Endothelial cell of umbilical vein (primary cell): ENCODE results near the gene ENAH. TPM values are rescaled to one million over a fixed set of nuclear protein-coding genes. Genes with fewer than 3 reads are reported as not detected.

ENCODE experiments used
- BruUV-seq: library from RNA; stranded (reverse); fragments of 400-500 nt; replicated peaks from 2 replicates; lab custom pipeline; 2021; lab: Mats Ljungman, UMichigan
- CTCF ChIA-PET: fragments of 300-600, 350-600 bp; sonication (Branson Sonifier 250); formaldehyde crosslinking; loops from one replicate; lab custom pipeline; 2021; ENCODE audit warnings: antibody characterized with exemption, inconsistent platforms; lab: Charles Lee
- POLR2A ChIA-PET: fragments of 300-600, 350-600 bp; sonication (Branson Sonifier 250); formaldehyde crosslinking; loops from one replicate; lab custom pipeline; 2021; ENCODE audit warnings: antibody characterized with exemption, inconsistent platforms; lab: Charles Lee
- DNase-seq: peaks from one replicate; pipeline ENCODE4 v3.0.0-alpha.2; 2011; ENCODE audit warnings: low read depth, low spot score
- FAIRE-seq: peaks from 2 replicates; lab custom pipeline; 2011; peaks lifted over from hg19 to GRCh38; lab: Jason Lieb, UNC
- H2AFZ ChIP-seq: 2 replicates; pipeline ENCODE4 v1.6.0; 2012; ENCODE audit warnings: low read depth, low read length, control low read depth, inconsistent platforms
- H3K27ac ChIP-seq: 2 replicates; pipeline ENCODE4 v1.5.1; 2011; ENCODE audit warnings: low read depth, mild to moderate bottlenecking, control low read depth, low read length, moderate library complexity; ENCODE audit not compliant: insufficient read depth
- H3K27me3 ChIP-seq, 2 experiments: 2 replicates each; pipeline versions ENCODE4 v1.6.0 to v1.6.1; 2011; ENCODE audit warnings: low read length in 2 of 2, mixed read lengths in 1 of 2; ENCODE audit not compliant: control insufficient read depth in 2 of 2, insufficient read depth in 2 of 2
- H3K36me3 ChIP-seq, 2 experiments: 2 replicates in 1 of 2; 3 replicates in 1 of 2; pipeline ENCODE4 v1.5.1; 2011; ENCODE audit warnings: low read length in 2 of 2, mild to moderate bottlenecking in 1 of 2, moderate library complexity in 1 of 2; ENCODE audit not compliant: control insufficient read depth in 2 of 2, insufficient read depth in 2 of 2; ENCODE audit errors: extremely low read depth in 1 of 2
- H3K4me1 ChIP-seq: 3 replicates; pipeline ENCODE4 v1.5.1; 2011; ENCODE audit warnings: mild to moderate bottlenecking, low read length; ENCODE audit not compliant: control insufficient read depth, insufficient read depth; ENCODE audit errors: extremely low read depth
- H3K4me2 ChIP-seq: 2 replicates; pipeline ENCODE4 v1.6.1; 2011; ENCODE audit warnings: low read length, control low read depth, mixed read lengths; ENCODE audit not compliant: insufficient read depth
- H3K4me3 ChIP-seq, 3 experiments: fragments of 200-600 bp in 1 of 3; sonication (generic), shearing (Covaris generic) in 1 of 3; replicated peaks in 1 of 3; 2 replicates each; pipeline ENCODE4 v1.5.1; 2011 to 2016; ENCODE audit warnings: control low read depth in 3 of 3, low read length in 3 of 3, mild to moderate bottlenecking in 2 of 3, inconsistent platforms in 1 of 3, low read depth in 1 of 3, moderate library complexity in 1 of 3; ENCODE audit not compliant: insufficient read depth in 1 of 3
- H3K79me2 ChIP-seq: 2 replicates; pipeline ENCODE4 v1.6.0; 2012; ENCODE audit warnings: low read length, inconsistent platforms; ENCODE audit not compliant: control insufficient read depth, insufficient read depth
- H3K9ac ChIP-seq: replicated peaks from 2 replicates; pipeline ENCODE3; 2011; ENCODE audit warnings: low read length, control low read depth; ENCODE audit not compliant: insufficient read depth; ENCODE audit errors: extremely low read depth
- H3K9me1 ChIP-seq: replicated peaks from 3 replicates; pipeline ENCODE4 v1.6.0; 2011; ENCODE audit warnings: mild to moderate bottlenecking, low read length; ENCODE audit not compliant: control insufficient read depth, insufficient read depth; ENCODE audit errors: extremely low read depth
- H3K9me3 ChIP-seq: replicated peaks from 2 replicates; pipeline ENCODE4 v1.5.1; 2012; ENCODE audit warnings: low read length, inconsistent platforms; ENCODE audit not compliant: control insufficient read depth, insufficient read depth
- H4K20me1 ChIP-seq: replicated peaks from 2 replicates; pipeline ENCODE3; 2011; ENCODE audit warnings: mild to moderate bottlenecking, low read length; ENCODE audit not compliant: control insufficient read depth, insufficient read depth; ENCODE audit errors: extremely low read depth
- EZH2 ChIP-seq: IDR thresholded peaks from 2 replicates; pipeline ENCODE4 v1.6.1; 2012; ENCODE audit warnings: borderline replicate concordance, low read depth, mild to moderate bottlenecking, moderate library complexity, low read length, inconsistent platforms; ENCODE audit not compliant: severe bottlenecking
- FOS ChIP-seq: IDR thresholded peaks from 2 replicates; pipeline ENCODE4 v1.6.1; 2011; ENCODE audit warnings: mild to moderate bottlenecking, low read length, moderate library complexity, borderline replicate concordance; ENCODE audit not compliant: insufficient read depth
- GATA2 ChIP-seq: IDR thresholded peaks from 2 replicates; pipeline ENCODE4 v1.7.0; 2011; ENCODE audit warnings: low read depth, mild to moderate bottlenecking, moderate library complexity, mixed read lengths, low read length; ENCODE audit not compliant: insufficient read length, insufficient read depth
- JUN ChIP-seq: IDR thresholded peaks from 2 replicates; pipeline ENCODE4 v1.6.1; 2011; ENCODE audit warnings: borderline replicate concordance, low read depth; ENCODE audit not compliant: insufficient read length, insufficient read depth
- MYC ChIP-seq: IDR thresholded peaks from one replicate; pipeline ENCODE4 v1.6.1; 2011; ENCODE audit warnings: mild to moderate bottlenecking, low read depth, low read length
- POLR2A ChIP-seq: IDR thresholded peaks from 2 replicates; pipeline ENCODE4 v1.6.1; 2012; ENCODE audit warnings: low read depth, mild to moderate bottlenecking, control low read depth, low read length
- POLR2AphosphoS5 ChIP-seq: IDR thresholded peaks from 2 replicates; pipeline ENCODE4 v1.6.1; 2012; ENCODE audit warnings: low read depth, mild to moderate bottlenecking, control low read depth, low read length, moderate library complexity; ENCODE audit not compliant: insufficient read depth
- dilution Hi-C: fragments of 300-500 bp; cut with MboI; formaldehyde crosslinking; loops from one replicate; pipeline ENCODE4 v1.15.0; 2019; ENCODE audit warnings: low sequenced_read_pairs; ENCODE audit not compliant: extremely low pct_ligation_motif_present
- intact Hi-C: fragments of 100-400 bp; cut with micrococcal nuclease; formaldehyde crosslinking; loops from one replicate; pipeline ENCODE4 v1.10.0; 2022
- polyA plus RNA-seq, 4 experiments: library from polyadenylated mRNA; depleted of rRNA in 3 of 4; stranded (reverse) in 3 of 4; unstranded in 1 of 4; fragments of >200 nt; gene quantifications; 2 replicates each; pipeline versions ENCODE4 v1.2.1 to v1.2.3, GENCODE V29; 2011 to 2012; ENCODE audit warnings: missing spikeins in 1 of 4
- total RNA-seq: library from RNA; stranded (reverse); gene quantifications from 2 replicates; pipeline ENCODE4 v1.2.3, GENCODE V29; 2021
- TF ChIP-seq, protein P1 (sequence below), 2 donors: IDR thresholded peaks; 1 replicate in 1 of 2; 2 replicates in 1 of 2; pipeline ENCODE4 v1.5.1; 2011; ENCODE audit warnings: low read length in 2 of 2, mild to moderate bottlenecking in 2 of 2, moderate library complexity in 2 of 2, control low read depth in 1 of 2, inconsistent platforms in 1 of 2, low read depth in 1 of 2; ENCODE audit not compliant: insufficient read depth in 1 of 2; ENCODE audit errors: extremely low read depth in 1 of 2
- TF ChIP-seq, protein P2 (sequence below): IDR thresholded peaks from 2 replicates; pipeline ENCODE4 v1.6.1; 2011; ENCODE audit not compliant: insufficient read depth, insufficient read length

The ENAH gene
- total and polyA plus RNA-seq, 2 donors (not counting 3 experiments of a cell fraction or from before 2014, with no cell fraction given) = 19.9 to 95.6 TPM

DNA sequence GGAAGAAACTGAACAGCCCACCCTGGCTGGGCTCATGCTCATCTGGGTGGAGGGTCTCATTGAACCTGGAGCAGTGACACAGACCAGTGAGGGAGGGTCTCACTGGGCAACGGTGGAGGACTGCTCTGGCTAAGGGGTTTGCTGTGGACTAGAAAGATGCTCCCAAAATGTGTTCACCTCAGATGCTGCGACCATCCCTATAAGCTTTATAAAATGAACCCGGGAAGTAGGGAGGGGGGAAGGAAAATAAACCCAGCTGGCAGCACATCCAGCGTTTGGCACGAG lies 190.6 kb downstream of the ENAH start:
- intact Hi-C loops = no loop called here
- Histone ChIP-seq H3K9me3 (no peaks in the 10 kb centered on the region), H2AFZ (no peak overlapping the region), H3K27ac (no peak overlapping the region), H4K20me1 (no peaks in the 10 kb centered on the region), H3K79me2 (no peaks in the 10 kb centered on the region), H3K9me1 (no peaks in the 10 kb centered on the region), H3K4me1 (peaks cover 16% of the 10 kb centered on the region), H3K4me3 (no peak overlapping the region), H3K9ac (no peak overlapping the region), H3K4me2 (no peak overlapping the region), H3K27me3 (no peaks in the 10 kb centered on the region), H3K36me3 (no peaks in the 10 kb centered on the region)
- ChIA-PET CTCF (interaction anchor here (2.6 kb wide), 2 partner anchors 12 to 20 kb away, joined by 10 to 15 read pairs; no protein-coding TSS in a partner anchor), POLR2A (no interaction called here)
- DNase-seq = no peak
- FAIRE-seq = no peak
- dilution Hi-C loops = no loop called here
- TF ChIP-seq, protein P1, sequence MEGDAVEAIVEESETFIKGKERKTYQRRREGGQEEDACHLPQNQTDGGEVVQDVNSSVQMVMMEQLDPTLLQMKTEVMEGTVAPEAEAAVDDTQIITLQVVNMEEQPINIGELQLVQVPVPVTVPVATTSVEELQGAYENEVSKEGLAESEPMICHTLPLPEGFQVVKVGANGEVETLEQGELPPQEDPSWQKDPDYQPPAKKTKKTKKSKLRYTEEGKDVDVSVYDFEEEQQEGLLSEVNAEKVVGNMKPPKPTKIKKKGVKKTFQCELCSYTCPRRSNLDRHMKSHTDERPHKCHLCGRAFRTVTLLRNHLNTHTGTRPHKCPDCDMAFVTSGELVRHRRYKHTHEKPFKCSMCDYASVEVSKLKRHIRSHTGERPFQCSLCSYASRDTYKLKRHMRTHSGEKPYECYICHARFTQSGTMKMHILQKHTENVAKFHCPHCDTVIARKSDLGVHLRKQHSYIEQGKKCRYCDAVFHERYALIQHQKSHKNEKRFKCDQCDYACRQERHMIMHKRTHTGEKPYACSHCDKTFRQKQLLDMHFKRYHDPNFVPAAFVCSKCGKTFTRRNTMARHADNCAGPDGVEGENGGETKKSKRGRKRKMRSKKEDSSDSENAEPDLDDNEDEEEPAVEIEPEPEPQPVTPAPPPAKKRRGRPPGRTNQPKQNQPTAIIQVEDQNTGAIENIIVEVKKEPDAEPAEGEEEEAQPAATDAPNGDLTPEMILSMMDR (IDR thresholded peaks at IDR 0.05; ENCODE audit: extremely low read depth in 1 of 2, insufficient read depth in 1 of 2, low read depth in 1 of 2, low read length in 2 of 2) = no peak
- no peak for TF ChIP-seq POLR2AphosphoS5
- TF ChIP-seq FOS = no peak
- no peak for TF ChIP-seq EZH2
- no peak for TF ChIP-seq POLR2A
- TF ChIP-seq, protein P2, sequence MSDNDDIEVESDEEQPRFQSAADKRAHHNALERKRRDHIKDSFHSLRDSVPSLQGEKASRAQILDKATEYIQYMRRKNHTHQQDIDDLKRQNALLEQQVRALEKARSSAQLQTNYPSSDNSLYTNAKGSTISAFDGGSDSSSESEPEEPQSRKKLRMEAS = no peak
- TF ChIP-seq MYC = no peak
- TF ChIP-seq JUN = no peak
- TF ChIP-seq GATA2 = no peak
- BruUV-seq = no TSS peak
